ENCODE data around the gene SCAMP3.

- no peak for TF ChIP-seq FOXK2 (IDR thresholded peaks at IDR 0.05)
- no peak for TF ChIP-seq SP1 (IDR thresholded peaks at IDR 0.05)
- no peak for TF ChIP-seq CTBP1 (IDR thresholded peaks at IDR 0.05; ENCODE audit: borderline replicate concordance)
- TF ChIP-seq ZNF384 (IDR thresholded peaks at IDR 0.05), result no peak
- no peak for TF ChIP-seq TARDBP (IDR thresholded peaks at IDR 0.05)
- TF ChIP-seq FOXA1 (IDR thresholded peaks at IDR 0.05), result no peak
- TF ChIP-seq ELF4 (IDR thresholded peaks at IDR 0.05), result no peak
- TF ChIP-seq LEF1 (IDR thresholded peaks at IDR 0.05; ENCODE audit: borderline replicate concordance), result no peak
- no peak for TF ChIP-seq PKNOX1 (IDR thresholded peaks at IDR 0.05)
These were observed 34.1 kb downstream of the SCAMP3 start for GRCh38 chr1:155228096-155228427.
